Mesothelial cell of epicardium (in vitro differentiated cells): Measurements from ENCODE around the gene CDKAL1. TPM values are rescaled to one million over a fixed set of nuclear protein-coding genes. Genes with fewer than 3 reads are reported as not detected.

Experiments
- DNase-seq, 2 experiments: peaks; one replicate each; pipeline ENCODE4 v3.0.0; 2021; ENCODE audit warnings: low spot score in 2 of 2; ENCODE audit not compliant: unreplicated experiment in 2 of 2
- H3K27ac Mint-ChIP-seq: 2 replicates; pipeline ENCODE4 v1.8.0; 2021; ENCODE audit warnings: mixed read lengths
- H3K27me3 Mint-ChIP-seq: 2 replicates; pipeline ENCODE4 v1.8.0; 2021; ENCODE audit warnings: low read depth, mixed read lengths
- H3K36me3 Mint-ChIP-seq: 2 replicates; pipeline ENCODE4 v1.8.0; 2021; ENCODE audit warnings: mixed read lengths
- H3K4me1 Mint-ChIP-seq: 2 replicates; pipeline ENCODE4 v1.8.0; 2021; ENCODE audit warnings: mixed read lengths
- H3K4me3 Mint-ChIP-seq: 2 replicates; pipeline ENCODE4 v1.8.0; 2021; ENCODE audit warnings: mild to moderate bottlenecking, moderate library complexity, mixed read lengths
- H3K9me3 Mint-ChIP-seq: 2 replicates; pipeline ENCODE4 v1.8.0; 2021; ENCODE audit warnings: mixed read lengths
- CTCF ChIP-seq: fragments of 200-600 bp; sonication (generic); IDR thresholded peaks from one replicate; pipeline ENCODE4 v1.5.0; 2021; ENCODE audit warnings: antibody characterized with exemption; ENCODE audit not compliant: unreplicated experiment
- total RNA-seq: library from RNA; stranded (reverse); gene quantifications from 3 replicates; pipeline ENCODE4 v1.2.1, GENCODE V29; 2021

CDKAL1 gene
- total RNA-seq, 1 donor from 2014 or later = 22.6 TPM

GRCh38 chr6:21080221-21080620 lies 546.0 kb downstream of the CDKAL1 start:
- no peak overlapping the region for H3K4me3 Mint-ChIP-seq
- H3K27ac Mint-ChIP-seq = peak overlapping the region; percentile 92
- H3K9me3 Mint-ChIP-seq = peaks cover 3% of the 10 kb centered on the region
- peaks cover 60% of the 10 kb centered on the region for H3K4me1 Mint-ChIP-seq
- H3K27me3 Mint-ChIP-seq = no peaks in the 10 kb centered on the region
- H3K36me3 Mint-ChIP-seq = peaks cover 3% of the 10 kb centered on the region
- TF ChIP-seq CTCF = no peak
- no peak for DNase-seq

- no peak for DNase-seq
- Mint-ChIP-seq H3K27me3 (no peaks in the 10 kb centered on the region), H3K27ac (peak overlapping the region; percentile 64), H3K9me3 (no peaks in the 10 kb centered on the region), H3K4me1 (peaks cover 50% of the 10 kb centered on the region), H3K36me3 (peaks cover 6% of the 10 kb centered on the region), H3K4me3 (no peak overlapping the region)
- no peak for TF ChIP-seq CTCF
Measured at GRCh38 chr6:21082091-21082490, 547.8 kb downstream of the CDKAL1 start.

GRCh38 chr6:21083708-21084107 lies 549.5 kb downstream of the CDKAL1 start:
- TF ChIP-seq CTCF = no peak
- H3K4me1 Mint-ChIP-seq = peaks cover 45% of the 10 kb centered on the region
- no peaks in the 10 kb centered on the region for H3K27me3 Mint-ChIP-seq

GRCh38 chr6:21084656-21085055 lies 550.4 kb downstream of the CDKAL1 start:
- Mint-ChIP-seq H3K4me1 (peaks cover 36% of the 10 kb centered on the region), H3K27ac (peak overlapping the region; percentile 60)
- TF ChIP-seq CTCF = no peak

More at GRCh38 chr6:21083708-21084107, 549.5 kb downstream of the CDKAL1 start:
- Mint-ChIP-seq H3K9me3 (no peaks in the 10 kb centered on the region), H3K36me3 (peaks cover 6% of the 10 kb centered on the region), H3K27ac (no peak overlapping the region), H3K4me3 (no peak overlapping the region)
- DNase-seq = no peak

GRCh38 chr6:21085211-21085610 lies 551.0 kb downstream of the CDKAL1 start:
- TF ChIP-seq CTCF = no peak
- no peaks in the 10 kb centered on the region for H3K27me3 Mint-ChIP-seq
- H3K9me3 Mint-ChIP-seq = no peaks in the 10 kb centered on the region
- no peak for DNase-seq
- no peak overlapping the region for H3K4me3 Mint-ChIP-seq
- H3K36me3 Mint-ChIP-seq = peaks cover 6% of the 10 kb centered on the region
- H3K4me1 Mint-ChIP-seq = peaks cover 31% of the 10 kb centered on the region
- H3K27ac Mint-ChIP-seq = peak overlapping the region; percentile 60

More at GRCh38 chr6:21084656-21085055, 550.4 kb downstream of the CDKAL1 start:
- H3K4me3 Mint-ChIP-seq = no peak overlapping the region
- H3K36me3 Mint-ChIP-seq = peaks cover 6% of the 10 kb centered on the region
- no peaks in the 10 kb centered on the region for H3K27me3 Mint-ChIP-seq
- DNase-seq = no peak
- H3K9me3 Mint-ChIP-seq = no peaks in the 10 kb centered on the region

GRCh38 chr6:21085643-21086042 lies 551.4 kb downstream of the CDKAL1 start:
- DNase-seq = no peak
- Mint-ChIP-seq H3K4me3 (no peak overlapping the region), H3K27me3 (no peaks in the 10 kb centered on the region), H3K36me3 (peaks cover 6% of the 10 kb centered on the region), H3K4me1 (peaks cover 29% of the 10 kb centered on the region), H3K9me3 (no peaks in the 10 kb centered on the region), H3K27ac (no peak overlapping the region)
- no peak for TF ChIP-seq CTCF
